Endothelial cell of hepatic sinusoid (primary cell): ENCODE measurements around the gene RRAGD.
"Not testable (repeated sequence)": the region's sequence is repeated elsewhere in the genome, so short reads cannot be mapped to it uniquely, and the experiment has no call there.

ENCODE experiments used
- in situ Hi-C: cut with HindIII; loops from 2 replicates; pipeline ENCODE4 v1.10.0; 2017; ENCODE audit warnings: low sequenced_read_pairs

The RRAGD gene

GRCh38 chr6:89414215-89414614 is 2.1 kb upstream of the RRAGD start:
- in situ Hi-C loops = loop anchor here (5.0 kb wide), 1 partner anchor 42 kb away; no protein-coding TSS in a partner anchor

GRCh38 chr6:89413006-89413400 is 930 bp upstream of the RRAGD start:
- in situ Hi-C loops = loop anchor here (5.0 kb wide), 1 partner anchor 41 kb away; no protein-coding TSS in a partner anchor

GRCh38 chr6:89411145-89412070 is 665 bp downstream of the RRAGD start:
- in situ Hi-C loops = loop anchor here (5.0 kb wide), 1 partner anchor 39 kb away; no protein-coding TSS in a partner anchor

DNA sequence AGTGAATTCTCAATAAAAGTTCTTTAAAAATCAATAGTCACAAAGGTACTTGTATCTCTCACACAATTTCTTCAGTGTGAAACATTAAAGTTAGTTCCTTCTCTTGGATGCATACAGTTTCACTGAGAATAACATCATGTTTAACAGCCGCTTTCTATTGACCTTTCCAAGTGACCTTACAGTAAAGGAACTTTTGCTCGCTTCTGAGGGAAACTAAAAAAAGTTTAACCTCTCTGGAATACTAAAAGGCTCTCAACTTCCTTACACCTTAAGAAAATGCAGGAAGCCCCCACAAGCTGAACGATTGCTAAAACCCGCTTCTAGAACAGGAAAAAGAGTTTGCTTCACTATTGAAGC is 1.3 kb downstream of the RRAGD start:
- in situ Hi-C loops = loop anchor here (5.0 kb wide), 1 partner anchor 38 kb away; no protein-coding TSS in a partner anchor

DNA sequence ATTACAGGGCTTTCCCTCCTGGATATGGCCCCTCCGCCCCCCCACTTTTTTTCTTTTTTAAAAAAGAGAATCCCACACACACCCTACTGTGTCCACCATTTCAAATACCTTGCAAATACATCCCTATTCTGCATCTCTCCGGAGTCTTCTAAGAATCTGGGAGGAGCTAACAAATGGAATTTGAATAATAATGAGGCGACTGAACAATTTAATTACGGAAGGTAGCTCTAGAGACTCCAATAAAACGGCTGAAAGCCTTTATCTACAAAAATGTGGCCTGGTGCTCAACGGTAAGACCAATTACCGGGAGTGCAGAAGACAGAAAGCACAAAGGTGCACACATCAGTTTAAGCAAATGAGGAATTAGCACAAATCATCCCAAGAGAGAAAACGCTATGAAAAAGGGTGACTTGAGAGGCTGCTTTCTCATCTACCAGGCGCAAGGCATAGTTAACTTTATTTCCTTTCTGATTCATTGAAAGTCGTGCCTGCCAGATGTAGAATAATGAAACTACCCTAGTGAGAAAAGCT is 1.8 kb downstream of the RRAGD start:
- in situ Hi-C loops = loop anchor here (5.0 kb wide), 1 partner anchor 38 kb away; no protein-coding TSS in a partner anchor

GRCh38 chr6:89409461-89410035 is 2.5 kb downstream of the RRAGD start:
- in situ Hi-C loops = loop anchor here (5.0 kb wide), 1 partner anchor 37 kb away; no protein-coding TSS in a partner anchor

- in situ Hi-C loops = no loop called here
These were observed 5.9 kb downstream of the RRAGD start for GRCh38 chr6:89406141-89406540.

DNA sequence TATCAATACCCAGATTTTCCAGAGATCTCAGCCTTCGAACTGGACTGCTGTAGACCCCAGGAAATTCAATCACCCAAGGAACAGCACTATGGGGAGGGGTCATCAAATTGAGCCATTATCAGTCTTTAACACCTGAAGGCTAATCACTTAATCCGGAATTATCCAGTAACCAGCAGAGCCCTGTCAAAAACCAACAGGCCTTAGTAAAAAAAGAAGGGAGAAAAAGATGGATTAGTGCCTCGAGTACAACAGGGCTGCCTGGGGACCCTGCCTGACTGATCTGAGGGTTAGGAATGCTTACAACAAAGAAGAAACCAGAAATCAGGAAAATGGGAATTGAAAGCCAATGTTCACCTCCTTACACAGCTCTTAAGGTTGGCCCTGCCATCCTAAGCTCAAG is 7.6 kb downstream of the RRAGD start:
- in situ Hi-C loops = no loop called here

DNA sequence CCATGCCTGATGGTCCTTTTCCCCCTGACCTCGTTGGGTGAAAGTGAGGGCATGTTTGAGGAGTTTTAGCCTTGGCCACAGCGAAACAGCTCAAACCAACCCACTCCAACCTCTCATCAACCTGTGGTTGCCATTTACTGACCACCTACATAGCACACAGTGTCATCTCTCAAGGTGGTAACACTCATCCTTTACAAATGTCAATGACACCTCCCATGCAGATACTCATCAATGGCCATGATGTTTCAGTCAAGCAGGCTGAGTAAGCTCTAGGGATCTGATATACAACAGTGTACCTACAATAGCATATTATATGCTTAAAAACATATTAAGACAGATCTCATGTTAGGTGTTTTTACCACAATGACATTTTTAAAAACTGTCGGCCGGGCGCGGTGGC is 9.3 kb downstream of the RRAGD start:
- in situ Hi-C loops = no loop called here

GRCh38 chr6:89400912-89401399 is 11.1 kb downstream of the RRAGD start:
- in situ Hi-C loops = no loop called here

- in situ Hi-C loops = no loop called here
These were observed 12.0 kb downstream of the RRAGD start for GRCh38 chr6:89400050-89400449.

DNA sequence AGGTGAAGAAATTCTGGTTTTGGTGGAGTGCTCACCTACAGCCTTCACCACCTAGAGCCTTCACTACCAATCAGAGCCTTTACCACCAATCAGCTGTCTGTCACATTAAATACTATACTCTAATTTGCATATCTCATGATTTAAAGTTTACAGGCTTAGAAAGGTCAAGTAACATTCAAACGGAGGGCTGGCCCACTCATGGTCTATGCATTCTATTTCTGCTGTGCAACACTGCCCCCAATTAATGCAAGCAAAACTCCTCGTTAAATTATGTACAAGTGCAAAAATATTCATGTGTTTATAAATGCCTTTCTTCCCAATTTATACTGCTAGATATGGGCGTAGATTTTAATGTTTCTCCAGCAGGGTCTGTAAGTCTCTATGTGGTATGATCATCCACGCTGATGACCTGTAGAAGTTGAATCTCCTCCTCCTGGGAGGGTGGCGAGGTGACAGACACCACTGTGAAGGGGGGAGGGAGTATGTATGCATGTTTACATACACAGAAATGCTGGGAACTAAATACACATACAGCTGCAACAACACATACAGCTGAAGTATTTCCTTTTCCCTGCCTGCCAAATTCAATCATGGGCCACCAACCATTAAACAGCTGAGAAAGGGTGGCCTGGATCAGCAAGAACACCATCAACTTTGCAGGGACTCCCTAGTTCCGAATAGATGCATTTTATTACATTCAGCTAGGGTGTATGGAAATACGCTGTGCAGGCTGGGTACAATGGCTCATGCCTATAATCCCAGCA is 13.1 kb downstream of the RRAGD start:
- in situ Hi-C loops = no loop called here

DNA sequence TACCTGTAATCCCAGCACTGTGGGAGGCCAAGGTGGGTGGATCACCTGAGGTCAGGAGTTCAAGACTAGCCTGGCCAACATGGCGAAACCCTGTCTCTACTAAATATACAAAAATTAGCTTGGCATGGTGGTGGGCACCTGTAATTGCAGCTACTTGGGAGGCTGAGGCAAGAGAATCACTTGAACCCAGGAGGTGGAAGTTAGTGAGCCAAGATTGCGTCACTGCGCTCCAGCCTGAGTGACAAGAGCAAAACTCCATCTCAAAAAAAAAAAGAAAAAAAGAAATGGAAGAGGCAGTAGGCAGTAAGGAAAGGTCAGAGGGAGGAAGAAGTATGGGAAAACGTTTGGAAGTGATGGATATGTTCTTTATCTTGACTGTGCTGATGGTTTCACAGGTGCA is 14.2 kb downstream of the RRAGD start:
- in situ Hi-C loops = not testable (repeated sequence)

- in situ Hi-C loops = no loop called here
These were observed 18.4 kb downstream of the RRAGD start for GRCh38 chr6:89393659-89394058.

- in situ Hi-C loops = no loop called here
These were observed 19.2 kb downstream of the RRAGD start for GRCh38 chr6:89392823-89393222.

DNA sequence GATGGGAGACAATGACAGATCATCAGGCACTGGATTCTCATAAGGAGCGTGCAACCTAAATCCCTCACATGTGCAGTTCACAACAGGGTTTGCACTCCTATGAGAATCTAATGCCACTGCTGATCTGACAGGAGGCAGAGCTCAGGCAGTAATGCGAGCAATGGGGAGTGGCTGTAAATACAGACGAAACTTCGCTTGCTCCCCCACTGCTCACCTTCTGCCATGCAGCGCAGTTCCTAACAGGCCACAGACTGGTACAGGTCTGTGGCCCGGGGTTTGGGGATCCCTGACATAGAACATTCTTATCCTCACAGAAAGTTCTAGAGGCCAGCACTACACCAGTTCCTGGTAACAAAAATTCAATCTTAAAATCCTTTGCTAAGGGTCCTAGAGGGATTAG is 23.2 kb downstream of the RRAGD start:
- in situ Hi-C loops = no loop called here

DNA sequence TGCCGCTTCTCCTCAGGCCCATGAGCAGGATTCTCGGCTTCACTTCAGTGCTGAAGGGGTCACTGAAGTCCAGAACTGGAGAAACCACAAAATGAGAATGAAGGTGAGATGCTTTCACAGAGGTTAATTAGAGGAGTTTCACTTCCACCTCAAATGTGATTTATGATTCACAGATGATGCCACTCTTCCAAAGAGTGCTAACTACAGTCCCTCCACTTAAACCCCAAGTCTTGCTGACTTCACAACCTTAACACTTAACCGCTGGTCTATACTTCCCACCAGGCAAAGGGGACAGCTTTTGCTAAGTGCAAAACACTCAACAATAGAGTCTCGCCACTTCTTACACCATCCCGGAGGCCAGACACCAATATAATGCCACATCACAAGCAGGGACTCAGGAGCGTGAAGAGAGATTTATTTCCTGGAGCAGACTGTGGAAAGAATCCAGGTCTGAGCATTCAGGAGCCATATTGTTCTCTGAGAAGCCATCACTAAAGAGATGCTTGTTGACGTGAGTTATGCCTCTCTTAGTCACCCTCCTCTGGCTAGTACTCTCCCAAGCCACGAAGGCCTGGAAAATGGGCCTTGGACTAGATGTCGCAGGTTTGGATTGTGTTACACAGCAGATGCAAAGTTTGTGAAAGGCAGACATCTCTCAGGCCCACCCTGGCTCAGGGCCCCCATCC is 24.4 kb downstream of the RRAGD start:
- in situ Hi-C loops = no loop called here

- in situ Hi-C loops = no loop called here
These were observed 25.1 kb downstream of the RRAGD start for GRCh38 chr6:89386917-89387491.

DNA sequence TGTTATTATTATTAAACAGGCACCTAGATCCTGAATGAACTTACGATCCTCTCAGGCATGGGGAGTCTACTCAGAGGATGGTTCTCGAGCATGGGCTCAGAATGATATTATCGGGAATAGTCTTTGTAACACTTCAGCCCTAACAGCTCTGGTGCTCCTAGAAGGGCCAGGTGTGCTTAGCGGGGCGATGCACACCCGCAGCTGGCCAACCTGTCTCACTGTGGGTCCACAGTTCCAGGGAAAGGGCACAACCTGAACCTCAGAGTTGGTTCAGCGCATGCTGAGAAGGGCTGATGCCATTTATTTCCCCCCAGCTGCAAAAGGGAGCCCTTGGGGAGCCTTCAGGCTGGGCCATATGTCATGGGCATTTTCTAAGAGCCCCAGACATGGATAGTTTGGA is 26.2 kb downstream of the RRAGD start:
- in situ Hi-C loops = no loop called here

DNA sequence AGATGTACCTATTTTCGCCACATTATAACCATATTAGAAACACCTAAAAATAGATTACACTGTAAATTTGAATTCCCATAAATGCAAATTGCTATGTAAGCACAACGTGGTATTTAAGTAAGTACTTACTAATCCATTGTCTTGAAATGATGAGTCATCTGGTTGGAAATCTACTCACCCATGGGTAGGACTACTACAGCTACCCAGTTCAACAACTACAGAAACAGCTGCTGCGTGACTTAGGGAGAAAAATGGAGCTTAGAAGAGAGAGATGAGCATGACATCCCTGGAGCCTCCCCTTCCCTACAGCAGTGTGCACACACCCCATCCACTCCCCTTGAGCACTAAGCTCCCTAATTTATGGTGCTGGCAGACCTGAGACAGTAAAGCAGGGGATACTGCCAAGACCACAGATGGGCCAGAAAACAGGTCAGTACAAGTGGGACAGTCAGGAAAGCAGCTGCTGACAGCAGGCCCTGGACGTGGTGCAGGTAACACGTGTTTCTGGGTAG is 26.9 kb downstream of the RRAGD start:
- in situ Hi-C loops = no loop called here
